ENCODE results near the gene TMEM80.

DNA sequence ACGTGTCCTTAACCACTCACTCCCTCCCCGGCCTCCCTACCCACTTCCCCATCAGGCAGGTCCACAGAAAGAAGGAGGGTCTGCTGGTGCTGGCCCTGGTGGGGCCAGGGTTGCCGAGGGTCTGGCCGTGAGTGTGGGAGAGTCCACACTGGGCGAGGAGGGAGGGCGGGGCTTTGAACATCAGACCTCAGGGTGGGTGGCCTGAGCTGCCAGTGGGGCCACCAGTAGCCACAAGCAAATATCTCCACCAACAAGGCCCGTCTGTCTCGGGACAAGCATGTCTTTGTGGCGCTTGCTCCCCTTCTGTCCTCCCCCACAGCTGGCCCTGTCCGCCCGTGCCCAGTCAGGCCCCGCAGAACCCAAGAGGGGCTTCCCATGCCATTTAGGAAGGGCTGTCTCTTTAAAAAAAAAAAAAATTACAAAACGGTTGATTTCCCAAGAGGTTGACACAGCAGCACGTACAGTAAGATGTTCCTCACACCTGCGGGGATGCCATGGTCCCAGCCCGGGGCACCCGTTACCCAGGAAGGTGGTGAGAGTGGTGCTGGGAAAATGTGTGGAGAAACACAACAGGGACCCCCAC, 34.0 kb downstream of the TMEM80 start:
- TF ChIP-seq, protein P1, sequence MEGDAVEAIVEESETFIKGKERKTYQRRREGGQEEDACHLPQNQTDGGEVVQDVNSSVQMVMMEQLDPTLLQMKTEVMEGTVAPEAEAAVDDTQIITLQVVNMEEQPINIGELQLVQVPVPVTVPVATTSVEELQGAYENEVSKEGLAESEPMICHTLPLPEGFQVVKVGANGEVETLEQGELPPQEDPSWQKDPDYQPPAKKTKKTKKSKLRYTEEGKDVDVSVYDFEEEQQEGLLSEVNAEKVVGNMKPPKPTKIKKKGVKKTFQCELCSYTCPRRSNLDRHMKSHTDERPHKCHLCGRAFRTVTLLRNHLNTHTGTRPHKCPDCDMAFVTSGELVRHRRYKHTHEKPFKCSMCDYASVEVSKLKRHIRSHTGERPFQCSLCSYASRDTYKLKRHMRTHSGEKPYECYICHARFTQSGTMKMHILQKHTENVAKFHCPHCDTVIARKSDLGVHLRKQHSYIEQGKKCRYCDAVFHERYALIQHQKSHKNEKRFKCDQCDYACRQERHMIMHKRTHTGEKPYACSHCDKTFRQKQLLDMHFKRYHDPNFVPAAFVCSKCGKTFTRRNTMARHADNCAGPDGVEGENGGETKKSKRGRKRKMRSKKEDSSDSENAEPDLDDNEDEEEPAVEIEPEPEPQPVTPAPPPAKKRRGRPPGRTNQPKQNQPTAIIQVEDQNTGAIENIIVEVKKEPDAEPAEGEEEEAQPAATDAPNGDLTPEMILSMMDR (IDR thresholded peaks at IDR 0.05), result no peak
- no peak for TF ChIP-seq POLR2A (IDR thresholded peaks at IDR 0.05)

All from adrenal gland (tissue), 5 donors.